Renal cortex interstitium (tissue), 11 donors: Measurements from ENCODE around the gene MSX1. TPM values are rescaled to one million over a fixed set of nuclear protein-coding genes. Genes with fewer than 3 reads are reported as not detected.

ENCODE experiments used
- DNase-seq, 11 donors: peaks; one replicate each; pipeline ENCODE4 v3.0.0-alpha.2; 2013; ENCODE audit warnings: low read depth in 9 of 11, low spot score in 4 of 11; ENCODE audit errors: extremely low read depth in 1 of 11
- polyA plus RNA-seq, 3 donors: library from polyadenylated mRNA; unstranded; fragments of 120-200 nt; gene quantifications; one replicate each; pipeline ENCODE4 v1.2.1, GENCODE V29; 2013; ENCODE audit not compliant: insufficient read length in 3 of 3

Gene MSX1
- polyA plus RNA-seq, 3 donors: 0.61 to 1.4 (median 1.4) TPM

GRCh38 chr4:4838051-4838935, 21.2 kb upstream of the MSX1 start:
- no peak for DNase-seq

GRCh38 chr4:4838936-4839810, 20.3 kb upstream of the MSX1 start:
- no peak for DNase-seq

DNA sequence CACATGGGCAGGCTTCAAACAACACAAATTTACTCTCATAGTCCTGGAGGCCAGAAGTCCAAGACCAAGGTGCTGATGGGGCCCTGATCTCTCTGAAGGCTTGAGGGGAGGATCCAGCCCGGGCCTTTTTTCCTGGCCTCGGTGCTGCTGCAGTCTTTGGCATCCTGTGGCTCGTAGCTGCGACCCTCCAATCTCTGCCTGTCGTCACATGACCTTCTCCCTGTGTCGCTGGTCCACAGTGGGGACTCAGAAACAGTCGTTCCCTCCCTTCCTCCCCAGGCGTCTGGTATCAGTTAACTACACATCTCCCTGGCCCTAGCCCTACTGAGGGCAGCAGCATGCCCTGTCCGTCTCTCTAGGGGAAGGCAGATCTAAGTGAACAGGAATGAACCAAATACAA, 19.1 kb upstream of the MSX1 start:
- DNase-seq: no peak

GRCh38 chr4:4841156-4841555, 18.3 kb upstream of the MSX1 start:
- no peak for DNase-seq

GRCh38 chr4:4842476-4843441, 16.7 kb upstream of the MSX1 start:
- DNase-seq: no peak

DNA sequence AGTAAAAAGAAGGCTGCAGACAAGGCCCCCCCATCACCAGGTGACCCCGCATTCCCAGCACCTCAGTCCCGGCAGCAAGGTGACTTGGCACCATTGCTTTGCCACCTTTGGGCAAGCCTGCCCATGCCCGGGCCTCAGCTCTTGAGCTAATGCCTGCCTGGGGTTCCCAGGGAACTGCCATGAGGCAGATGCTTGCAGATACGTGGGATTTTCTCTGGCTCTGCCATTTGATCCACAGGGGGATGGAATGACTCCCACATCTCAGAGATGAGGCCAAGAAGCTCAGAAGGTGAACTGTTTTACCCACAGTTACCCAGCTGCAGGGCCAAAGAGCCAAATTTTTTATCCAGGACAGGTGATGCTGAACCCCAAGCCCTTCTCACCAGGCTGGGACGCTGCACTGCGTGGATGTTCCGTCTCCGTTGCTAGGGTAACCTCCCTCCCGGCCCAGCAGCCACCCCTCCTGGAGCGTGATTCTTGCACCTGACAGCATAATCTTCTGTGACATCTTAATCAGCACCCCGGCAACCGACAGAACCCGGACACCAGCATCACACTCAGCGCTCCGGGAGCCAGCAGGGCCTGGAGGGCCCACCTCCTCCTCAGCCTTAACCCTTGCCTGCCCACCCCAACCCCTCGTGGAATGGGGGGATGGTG, 15.7 kb upstream of the MSX1 start:
- no peak for DNase-seq

- no peak for DNase-seq
Measured at GRCh38 chr4:4845027-4845426, 14.4 kb upstream of the MSX1 start.

- DNase-seq: no peak
Measured at GRCh38 chr4:4847011-4847410, 12.5 kb upstream of the MSX1 start.

DNA sequence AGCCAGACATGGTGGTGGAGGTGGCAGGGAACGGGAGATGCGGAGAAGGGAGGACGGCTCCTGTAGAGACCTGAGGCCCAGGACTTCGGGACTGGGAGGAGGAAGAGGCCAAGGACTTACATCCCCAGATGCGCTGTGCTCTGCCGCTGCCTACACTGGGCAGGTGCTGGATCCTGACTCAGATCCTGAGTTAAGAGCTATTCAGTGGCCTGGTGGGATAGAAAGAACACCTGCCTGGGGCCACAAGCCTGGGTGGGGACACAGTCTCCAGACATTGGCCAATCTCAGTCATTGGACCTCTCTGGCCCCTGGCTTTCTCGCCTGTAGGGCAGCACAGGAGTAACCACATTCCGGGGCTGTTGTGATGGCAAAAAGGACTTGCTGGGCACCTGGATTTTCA, 10.9 kb upstream of the MSX1 start:
- DNase-seq: no peak

DNA sequence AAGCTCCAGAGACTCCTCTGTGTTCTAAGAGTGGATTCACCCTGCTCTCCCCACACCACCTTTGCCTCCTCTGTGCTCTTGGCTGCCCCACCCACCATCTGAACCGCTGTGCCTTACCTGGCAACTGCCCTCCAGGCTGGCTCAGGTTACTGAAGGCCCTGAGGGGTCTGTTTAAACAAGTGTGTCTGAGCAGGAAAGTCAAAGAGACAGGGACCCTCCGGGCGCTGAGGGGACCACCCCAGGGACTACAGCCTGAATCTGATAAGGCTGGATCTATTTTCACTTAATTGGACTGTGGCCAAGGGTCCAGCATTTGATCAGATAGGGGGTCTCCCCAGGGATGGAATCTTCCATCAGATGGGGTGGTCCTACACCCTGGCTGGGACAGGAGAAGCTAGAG, 10.4 kb upstream of the MSX1 start:
- no peak for DNase-seq

- DNase-seq: no peak
Measured at GRCh38 chr4:4849524-4850193, 9.8 kb upstream of the MSX1 start.

GRCh38 chr4:4851081-4851480, 8.4 kb upstream of the MSX1 start:
- DNase-seq: no peak

DNA sequence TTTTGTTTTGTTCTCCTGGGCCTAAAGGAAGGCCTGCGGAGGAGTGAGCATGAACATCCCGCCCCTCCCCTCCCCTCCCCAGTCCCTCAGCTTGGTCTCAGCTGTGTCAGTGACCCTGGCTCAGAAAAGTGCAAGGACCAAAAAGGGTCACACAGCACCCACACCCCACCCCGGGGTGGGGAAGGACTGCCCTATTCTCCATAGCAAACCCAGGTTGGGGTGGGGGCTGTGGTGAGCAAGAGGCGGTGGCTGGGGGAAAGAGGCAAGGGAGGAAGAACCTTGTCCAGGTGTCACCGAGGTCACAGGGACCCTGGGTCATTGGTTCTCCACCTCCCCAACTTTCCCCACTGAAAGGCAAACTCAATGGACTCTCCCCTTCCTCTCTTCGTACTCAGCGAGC, 7.6 kb upstream of the MSX1 start:
- no peak for DNase-seq

DNA sequence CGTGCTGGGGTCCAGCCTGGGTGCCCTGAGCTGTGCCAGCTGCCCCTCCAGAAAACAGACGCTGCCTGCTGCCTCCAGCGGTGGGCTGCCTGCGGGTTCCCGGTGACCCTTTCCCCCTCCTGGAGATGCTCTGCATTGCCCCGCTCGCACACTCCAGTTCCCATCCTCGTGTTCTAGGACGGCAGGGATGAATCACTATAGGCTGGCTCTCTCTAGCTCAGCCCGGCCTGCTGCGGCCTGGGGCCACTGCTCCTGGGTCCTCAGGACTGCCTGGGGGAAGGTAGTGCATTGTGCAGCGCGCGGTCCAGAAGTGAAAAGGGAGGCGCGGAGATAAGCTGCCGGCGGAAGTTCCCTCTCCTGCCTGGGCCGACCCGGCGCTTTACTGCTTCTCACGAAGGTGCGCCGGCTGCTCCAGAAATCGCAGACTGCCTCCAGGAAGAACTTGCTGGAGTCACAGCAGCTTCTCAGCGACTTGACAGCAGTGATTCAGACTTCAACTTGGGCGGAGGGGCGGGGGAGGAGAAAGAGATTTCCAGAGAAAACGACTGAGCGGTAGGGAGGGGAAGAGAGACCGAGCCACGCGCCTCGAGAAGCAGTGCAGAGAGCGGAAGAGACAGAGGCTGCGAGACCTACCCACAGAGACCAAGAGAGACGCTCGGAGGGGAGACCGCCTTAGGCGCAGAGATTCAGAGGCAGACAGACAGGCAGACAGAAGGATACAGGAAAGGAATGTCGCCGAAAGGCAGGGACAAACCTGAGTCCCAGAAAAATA, 6.7 kb upstream of the MSX1 start:
- no peak for DNase-seq

GRCh38 chr4:4853371-4853823, 6.1 kb upstream of the MSX1 start:
- DNase-seq: no peak

DNA sequence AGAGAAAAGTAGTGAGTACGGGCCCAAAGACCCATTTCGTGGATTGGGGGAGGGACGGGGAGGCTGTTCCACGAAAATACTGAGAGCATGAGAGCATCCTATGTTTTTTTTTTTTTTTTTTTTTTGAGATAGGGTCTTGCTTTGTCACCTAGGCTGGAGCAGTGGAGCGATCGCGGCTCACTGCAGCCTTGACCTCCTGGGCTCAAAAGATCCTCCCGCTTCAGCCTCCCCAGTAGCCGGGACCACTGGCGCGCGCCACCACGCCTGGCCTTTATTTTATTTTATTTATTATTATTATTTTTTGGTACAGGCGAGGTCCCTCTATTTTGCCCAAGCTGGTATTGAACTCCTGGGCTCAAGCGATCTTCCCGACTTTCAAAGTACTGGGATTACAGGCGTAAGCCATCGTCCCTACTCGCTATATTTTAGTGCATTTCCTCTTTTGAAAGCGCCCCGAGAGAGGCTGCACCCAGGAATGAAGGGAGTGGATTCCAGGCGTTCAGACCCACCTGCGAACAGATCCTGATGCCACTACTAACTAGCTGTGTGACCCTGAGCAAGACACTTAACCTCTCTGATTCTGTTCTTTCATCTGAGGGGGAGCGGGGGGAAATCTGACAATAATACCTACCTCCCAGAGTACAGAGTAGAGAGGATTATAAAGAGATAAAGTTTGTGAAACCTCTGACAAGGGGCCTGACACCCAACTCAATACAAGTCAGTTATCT, 5.4 kb upstream of the MSX1 start:
- no peak for DNase-seq
